ENCODE data around the gene BICDL2.

- TF ChIP-seq, protein P1, sequence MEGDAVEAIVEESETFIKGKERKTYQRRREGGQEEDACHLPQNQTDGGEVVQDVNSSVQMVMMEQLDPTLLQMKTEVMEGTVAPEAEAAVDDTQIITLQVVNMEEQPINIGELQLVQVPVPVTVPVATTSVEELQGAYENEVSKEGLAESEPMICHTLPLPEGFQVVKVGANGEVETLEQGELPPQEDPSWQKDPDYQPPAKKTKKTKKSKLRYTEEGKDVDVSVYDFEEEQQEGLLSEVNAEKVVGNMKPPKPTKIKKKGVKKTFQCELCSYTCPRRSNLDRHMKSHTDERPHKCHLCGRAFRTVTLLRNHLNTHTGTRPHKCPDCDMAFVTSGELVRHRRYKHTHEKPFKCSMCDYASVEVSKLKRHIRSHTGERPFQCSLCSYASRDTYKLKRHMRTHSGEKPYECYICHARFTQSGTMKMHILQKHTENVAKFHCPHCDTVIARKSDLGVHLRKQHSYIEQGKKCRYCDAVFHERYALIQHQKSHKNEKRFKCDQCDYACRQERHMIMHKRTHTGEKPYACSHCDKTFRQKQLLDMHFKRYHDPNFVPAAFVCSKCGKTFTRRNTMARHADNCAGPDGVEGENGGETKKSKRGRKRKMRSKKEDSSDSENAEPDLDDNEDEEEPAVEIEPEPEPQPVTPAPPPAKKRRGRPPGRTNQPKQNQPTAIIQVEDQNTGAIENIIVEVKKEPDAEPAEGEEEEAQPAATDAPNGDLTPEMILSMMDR (IDR thresholded peaks at IDR 0.05), result no peak
- peak; percentile 4 for TF ChIP-seq POLR2A (IDR thresholded peaks at IDR 0.05)
Observed at GRCh38 chr16:3020604-3021448, 15.9 kb downstream of the BICDL2 start.

All from breast epithelium (tissue), 3 donors.